UCSD-AML1 (cell line): ENCODE measurements around the gene ITGA8.
"Not testable (repeated sequence)": the region's sequence is repeated elsewhere in the genome, so short reads cannot be mapped to it uniquely, and the experiment has no call there.

ENCODE experiments used
- DNase-seq: peaks from one replicate; lab custom pipeline; 2025; ENCODE audit not compliant: unreplicated experiment; lab: John Stamatoyannopoulos, UW

ITGA8 gene

DNA sequence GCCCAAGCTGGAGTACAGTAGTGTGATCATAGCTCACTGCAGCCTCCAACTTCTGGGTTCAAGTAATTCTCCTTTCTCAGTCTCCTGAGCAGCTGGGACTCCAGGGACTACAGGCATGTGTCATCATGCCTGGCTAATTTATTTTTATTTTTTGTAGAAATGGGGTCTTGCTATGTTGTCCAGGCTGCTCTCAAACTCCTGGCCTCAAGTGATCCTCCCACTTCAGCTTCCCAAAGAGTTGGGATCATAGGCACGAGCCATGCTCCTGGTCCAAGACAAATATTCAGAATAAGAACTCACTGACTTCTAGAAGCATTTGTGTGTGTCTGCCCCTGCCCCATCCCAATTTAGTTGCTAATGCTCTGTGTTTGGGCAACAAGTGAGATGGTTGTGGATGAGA lies 151.8 kb downstream of the ITGA8 start:
- no peak for DNase-seq

- no peak for DNase-seq
These were observed 156.5 kb downstream of the ITGA8 start for GRCh38 chr10:15563246-15563645.

DNA sequence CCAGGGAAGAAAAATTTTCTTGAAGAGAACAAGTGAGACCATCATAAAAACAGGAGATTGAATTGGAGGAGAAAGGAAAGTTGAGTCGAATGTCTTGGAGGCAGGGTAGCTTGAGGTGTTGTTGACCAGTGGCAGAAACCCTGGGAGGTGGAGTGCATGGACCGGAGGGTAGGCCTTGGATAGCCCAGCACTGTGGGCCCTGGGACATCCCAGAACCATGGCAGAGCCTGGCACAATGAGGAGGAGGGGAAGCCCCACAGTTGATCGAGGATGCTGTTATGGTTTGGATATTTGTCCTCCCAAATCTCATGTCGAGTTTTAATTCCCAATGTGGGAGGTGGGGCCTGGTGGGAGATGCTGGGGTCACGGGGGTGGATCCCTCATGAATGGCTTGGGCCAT lies 157.1 kb downstream of the ITGA8 start:
- no peak for DNase-seq

GRCh38 chr10:15562116-15562515 lies 157.6 kb downstream of the ITGA8 start:
- no peak for DNase-seq

GRCh38 chr10:15558136-15558535 lies 161.6 kb downstream of the ITGA8 start:
- no peak for DNase-seq

DNA sequence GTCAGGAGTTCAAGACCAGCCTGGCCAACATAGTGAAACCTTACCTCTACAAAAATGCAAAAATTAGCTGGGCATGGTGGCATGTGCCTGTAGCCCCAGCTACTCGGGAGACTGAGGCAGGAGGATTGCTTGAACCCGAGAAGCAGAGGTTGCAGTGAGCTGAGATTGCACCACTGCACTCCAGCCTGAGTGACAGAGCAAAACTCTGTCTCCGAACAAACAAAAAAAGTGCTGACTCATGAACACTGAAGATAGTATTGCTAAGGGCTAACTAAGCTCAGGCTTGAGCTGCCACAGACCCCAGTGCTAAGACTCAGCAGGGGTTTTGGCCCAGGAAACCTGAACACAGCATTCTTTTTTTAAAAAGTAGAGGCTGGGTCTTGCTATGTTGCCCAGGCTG lies 162.6 kb downstream of the ITGA8 start:
- not testable (repeated sequence) for DNase-seq

- no peak for DNase-seq
These were observed 168.8 kb downstream of the ITGA8 start for GRCh38 chr10:15550950-15551349.

GRCh38 chr10:15548331-15548730 lies 171.4 kb downstream of the ITGA8 start:
- DNase-seq = no peak

DNA sequence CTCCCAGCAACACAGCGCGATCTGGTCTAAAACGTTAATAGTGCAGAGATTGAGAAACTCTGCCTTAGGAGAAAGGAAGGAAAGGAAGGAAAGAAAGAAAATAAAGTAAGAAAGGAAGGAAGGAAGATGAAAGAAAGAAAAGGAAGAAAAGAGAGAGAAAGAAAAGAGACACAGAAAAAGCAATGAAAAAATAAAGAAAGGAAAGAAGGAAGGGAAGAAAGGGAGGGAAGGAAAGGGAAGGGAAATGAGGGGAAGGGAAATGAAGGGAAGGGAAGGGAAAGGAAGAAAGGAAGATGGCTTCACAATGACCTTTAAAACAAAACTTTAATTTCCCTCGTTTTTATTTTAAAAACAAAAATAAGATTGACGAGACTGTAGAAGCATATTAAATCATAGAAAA lies 173.1 kb downstream of the ITGA8 start:
- DNase-seq = no peak

DNA sequence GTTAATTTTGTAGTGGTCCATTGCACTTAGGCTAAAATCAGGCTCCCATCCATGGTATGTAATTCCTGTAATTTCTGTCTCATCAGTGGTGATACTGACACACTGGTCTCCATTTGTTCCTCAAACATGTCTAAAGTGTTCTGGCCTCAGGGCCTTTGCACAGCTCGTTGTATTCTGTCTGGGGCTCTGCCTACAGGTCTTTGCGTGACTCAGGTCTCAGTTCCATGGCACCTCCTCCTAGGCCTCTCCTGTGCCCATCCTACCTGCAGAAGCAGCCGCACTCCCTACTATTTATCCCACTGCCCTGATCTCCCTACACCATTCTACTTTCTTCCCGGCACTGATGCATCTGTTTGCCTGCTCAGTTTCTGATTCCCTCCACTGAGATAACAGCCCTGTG lies 173.8 kb downstream of the ITGA8 start:
- DNase-seq = no peak

DNA sequence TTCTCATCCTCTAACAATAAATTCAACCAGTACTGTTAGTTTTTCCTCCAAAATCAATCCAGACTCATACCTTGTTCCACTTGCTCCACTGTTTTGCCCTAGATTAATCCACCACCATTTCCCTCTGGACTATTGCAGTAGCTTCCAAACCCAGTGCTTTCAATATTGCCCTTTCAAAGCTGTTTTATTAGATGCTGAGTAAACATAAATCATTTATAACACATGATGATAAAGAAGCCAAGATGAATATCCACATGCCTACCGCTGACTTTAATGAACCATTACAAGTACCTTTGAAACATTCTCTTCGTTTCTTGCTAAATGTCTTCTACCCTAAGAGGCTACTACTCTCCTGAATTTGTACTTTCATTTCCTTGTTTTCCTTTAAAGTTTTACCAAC lies 174.5 kb downstream of the ITGA8 start:
- DNase-seq = no peak

GRCh38 chr10:15543994-15544393 lies 175.7 kb downstream of the ITGA8 start:
- DNase-seq = no peak

GRCh38 chr10:15542817-15543216 lies 176.9 kb downstream of the ITGA8 start:
- DNase-seq = no peak

DNA sequence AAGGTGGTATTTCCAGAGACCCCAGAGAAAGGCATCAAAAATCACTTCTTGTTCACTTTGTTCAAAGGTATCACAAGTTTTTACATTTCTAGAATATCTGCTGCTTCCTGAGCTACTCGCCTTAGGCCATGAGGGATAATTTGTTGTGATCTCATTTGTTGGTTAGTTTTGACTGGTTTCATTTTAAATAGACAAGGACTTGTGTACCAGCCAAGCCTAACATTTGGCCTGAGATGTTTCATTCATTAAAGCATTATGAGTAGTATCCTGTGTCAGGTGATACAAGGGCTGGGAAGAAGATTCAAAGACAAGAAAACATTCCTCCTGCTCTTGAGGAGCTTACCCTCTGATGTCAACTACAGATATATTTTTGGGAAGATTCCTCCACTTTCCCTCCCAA lies 178.3 kb downstream of the ITGA8 start:
- DNase-seq = no peak

GRCh38 chr10:15540727-15541126 lies 179.0 kb downstream of the ITGA8 start:
- no peak for DNase-seq

- no peak for DNase-seq
These were observed 180.5 kb downstream of the ITGA8 start for GRCh38 chr10:15539262-15539661.

GRCh38 chr10:15534928-15535538 lies 184.7 kb downstream of the ITGA8 start:
- DNase-seq = not testable (repeated sequence)

GRCh38 chr10:15531927-15532722 lies 187.6 kb downstream of the ITGA8 start:
- no peak for DNase-seq

DNA sequence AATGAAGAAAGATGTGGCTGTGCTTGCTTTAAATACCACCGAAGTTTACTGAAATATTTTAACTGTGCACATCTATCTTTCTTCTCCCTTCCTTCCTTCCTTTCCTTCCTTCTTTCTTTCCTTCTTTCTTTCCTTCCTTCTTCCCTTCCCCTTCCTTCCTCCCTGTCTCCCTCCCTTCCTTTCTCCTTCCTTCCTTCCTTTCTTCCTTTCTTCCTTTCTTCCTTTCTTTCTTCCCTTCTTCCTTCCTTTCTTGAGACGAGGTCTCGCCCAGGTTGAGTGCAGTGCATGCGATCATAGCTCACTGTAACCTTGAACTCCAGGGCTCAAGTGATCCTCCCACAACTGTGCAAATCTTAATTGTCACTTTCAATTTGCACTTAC lies 190.9 kb downstream of the ITGA8 start:
- no peak for DNase-seq

- no peak for DNase-seq
These were observed 193.0 kb downstream of the ITGA8 start for GRCh38 chr10:15526754-15527153.

DNA sequence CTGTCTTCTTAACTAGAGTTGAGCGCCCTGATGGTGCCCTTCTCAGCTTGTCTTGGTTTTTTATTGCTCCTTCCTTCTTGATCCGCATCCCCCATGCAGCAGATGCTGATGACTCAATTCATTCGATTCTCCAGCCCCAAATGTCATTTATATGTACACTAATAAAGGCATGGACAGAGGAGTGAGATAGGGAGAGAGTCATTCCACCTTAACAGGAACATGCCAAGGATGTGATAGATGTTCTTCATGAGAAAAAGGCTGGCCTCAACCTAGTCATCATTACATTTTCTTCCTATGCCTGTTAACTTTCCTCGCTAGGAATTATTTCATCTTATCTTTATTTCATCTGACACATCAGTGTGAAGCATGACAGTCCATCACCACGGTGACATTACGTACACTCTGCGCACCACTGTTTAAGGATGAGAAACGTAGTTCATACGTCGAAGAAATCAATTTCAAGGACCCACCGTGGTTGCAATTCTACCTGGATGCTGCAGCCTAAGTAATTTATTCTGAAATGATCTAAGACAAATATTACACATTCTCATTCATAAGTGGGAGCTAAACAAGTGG lies 198.3 kb downstream of the ITGA8 start:
- DNase-seq = no peak

- no peak for DNase-seq
These were observed 201.5 kb downstream of the ITGA8 start for GRCh38 chr10:15518250-15518649.
